Measurements from ENCODE around the gene CACNG7. TPM values are rescaled to one million over a fixed set of nuclear protein-coding genes. Genes with fewer than 3 reads are reported as not detected.
A peak's percentile ranks its signal among the peaks of the same experiment; 100 is the strongest.

CACNG7 gene
- total RNA-seq, 1 experiment from 2014 or later = not detected

- H3K9me2 ChIP-seq (ENCODE audit: insufficient read depth) = no peaks in the 10 kb centered on the region
- intact Hi-C loops (cut with micrococcal nuclease) = loop anchor here (5.0 kb wide), 1 partner anchor 115 kb away; no protein-coding TSS in a partner anchor
- peak overlapping the region; percentile 75 to 78 for H3K4me3 ChIP-seq (replicated peaks in 1 of 2; ENCODE audit: low read depth in 1 of 2, low read length in 2 of 2)
- peaks cover 18 to 47% of the 10 kb centered on the region in 2 experiments for H3K4me1 ChIP-seq (ENCODE audit: control insufficient read depth in 1 of 2, insufficient read depth in 2 of 2, low read length in 2 of 2)
- peak overlapping the region; percentile 99 for H3K4me2 ChIP-seq (ENCODE audit: low read length)
- no peaks in the 10 kb centered on the region for H4K20me1 ChIP-seq (ENCODE audit: insufficient read depth)
- no peaks in the 10 kb centered on the region for H3K9me3 ChIP-seq (ENCODE audit: control insufficient read depth in 1 of 2, insufficient read depth in 1 of 2, low read depth in 1 of 2, low read length in 2 of 2)
- H2AFZ ChIP-seq (ENCODE audit: low read depth, low read length, poor library complexity, severe bottlenecking) = no peak overlapping the region
- ChIA-PET POLR2A (interaction anchor here (0.8 to 3.1 kb wide), 16 partner anchors 8 to 1758 kb away, joined by 3 to 17 read pairs (median 5); partner anchors contain the start of genes CNOT3, MBOAT7 and ZNF784), CTCF (interaction anchor here (0.8 to 3.8 kb wide), 5 partner anchors 10 to 157 kb away, joined by 3 to 21 read pairs (median 6); no protein-coding TSS in a partner anchor), RAD21 (ENCODE audit: low non-redundant PET in 1 of 2, low total read pairs in 2 of 2, uncharacterized antibody in 2 of 2, unreplicated experiment in 2 of 2) (interaction anchor here in 1 of 2 experiments (0.6 kb wide), 1 partner anchor 164 kb away, joined by 3 read pairs; no protein-coding TSS in a partner anchor)
- H3K27ac ChIP-seq (ENCODE audit: low read depth, low read length) = peak overlapping the region; percentile 77
- BruUV-seq (replicated peaks) = TSS peak; percentile 24
- peaks cover 30% of the 10 kb centered on the region for H3K79me2 ChIP-seq (ENCODE audit: insufficient read depth, low read length)
- peak overlapping the region; percentile 95 for H3K9ac ChIP-seq (ENCODE audit: low read length)
- peaks cover 4 to 5% of the 10 kb centered on the region in 2 experiments; a peak in 2 of 4 replicates for H3K36me3 ChIP-seq (ENCODE audit: control insufficient read depth in 1 of 2, insufficient read depth in 2 of 2, low read length in 2 of 2)
- no peak for ATAC-seq
- no peaks in the 10 kb centered on the region for H3K27me3 ChIP-seq (ENCODE audit: insufficient read depth, low read length)
- no peak for DNase-seq (ENCODE audit: low read depth, low spot score)
- TF ChIP-seq ZNF274 (IDR thresholded peaks at IDR 0.05; ENCODE audit: low read depth, low read length) (no peak), EZH2phosphoT487 (IDR thresholded peaks at IDR 0.05; ENCODE audit: borderline replicate concordance) (no peak), POLR2AphosphoS5 (IDR thresholded peaks at IDR 0.05; ENCODE audit: low read depth, low read length) (no peak)
Measured at GRCh38 chr19:53866865-53867224, 42.2 kb upstream of the CACNG7 start.

- ChIA-PET POLR2A (interaction anchor here (0.6 to 3.1 kb wide), 24 partner anchors 8 to 1787 kb away, joined by 3 to 17 read pairs (median 4); partner anchors contain the start of genes CNOT3, MBOAT7, PRKCG and U2AF2), RAD21 (ENCODE audit: low non-redundant PET in 1 of 2, low total read pairs in 2 of 2, uncharacterized antibody in 2 of 2, unreplicated experiment in 2 of 2) (interaction anchor here (0.6 to 1.4 kb wide), 2 partner anchors 113 to 164 kb away, joined by 3 to 5 read pairs; no protein-coding TSS in a partner anchor), CTCF (interaction anchor here (0.9 to 3.8 kb wide), 7 partner anchors 9 to 163 kb away, joined by 3 to 21 read pairs (median 4); no protein-coding TSS in a partner anchor)
- TSS peak; percentile 85 for BruUV-seq (replicated peaks)
- intact Hi-C loops (cut with micrococcal nuclease) = loop anchor here (5.0 kb wide), 1 partner anchor 115 kb away; no protein-coding TSS in a partner anchor
- Histone ChIP-seq H3K27ac (ENCODE audit: low read depth, low read length) (peak within 1 kb of the TSS; percentile 80), H3K4me2 (ENCODE audit: low read length) (peak within 1 kb of the TSS; percentile 99), H3K9me2 (ENCODE audit: insufficient read depth) (no peaks in the 10 kb centered on the region), H3K9ac (ENCODE audit: low read length) (peak within 1 kb of the TSS; percentile 95), H3K4me1 (ENCODE audit: control insufficient read depth in 1 of 2, insufficient read depth in 2 of 2, low read length in 2 of 2) (peaks cover 18 to 47% of the 10 kb centered on the region in 2 experiments), H3K79me2 (ENCODE audit: insufficient read depth, low read length) (peaks cover 30% of the 10 kb centered on the region), H3K27me3 (ENCODE audit: insufficient read depth, low read length) (no peaks in the 10 kb centered on the region), H3K4me3 (replicated peaks in 1 of 2; ENCODE audit: low read depth in 1 of 2, low read length in 2 of 2) (peak within 1 kb of the TSS; percentile 75 to 78), H3K36me3 (ENCODE audit: control insufficient read depth in 1 of 2, insufficient read depth in 2 of 2, low read length in 2 of 2) (peaks cover 4 to 5% of the 10 kb centered on the region in 2 experiments; a peak in 2 of 4 replicates), H2AFZ (ENCODE audit: low read depth, low read length, poor library complexity, severe bottlenecking) (no peak within 1 kb of the TSS), H3K9me3 (ENCODE audit: control insufficient read depth in 1 of 2, insufficient read depth in 1 of 2, low read depth in 1 of 2, low read length in 2 of 2) (no peaks in the 10 kb centered on the region), H4K20me1 (ENCODE audit: insufficient read depth) (no peaks in the 10 kb centered on the region)
- DNase-seq (ENCODE audit: low read depth, low spot score) (peak; percentile 95), ATAC-seq (peak; percentile 59)
- TF ChIP-seq EZH2 (IDR thresholded peaks at IDR 0.05) = no peak
- no peak for TF ChIP-seq MAX (IDR thresholded peaks at IDR 0.05)
- peak; percentile 91 for TF ChIP-seq POLR2AphosphoS5 (IDR thresholded peaks at IDR 0.05; ENCODE audit: low read depth, low read length)
- TF ChIP-seq EGR1 (IDR thresholded peaks at IDR 0.05; ENCODE audit: low read depth) = peak; percentile 68; the same call in 1 of the 2 replicates
- TF ChIP-seq ELF1 (IDR thresholded peaks at IDR 0.05; ENCODE audit: borderline replicate concordance, low read depth) = no peak; the same call in 1 of the 2 replicates
- peak; percentile 76 for TF ChIP-seq SP1 (IDR thresholded peaks at IDR 0.05; ENCODE audit: low read depth)
- no peak for TF ChIP-seq YY1 (IDR thresholded peaks at IDR 0.05; ENCODE audit: extremely low read depth, insufficient replicate concordance, low read depth, low read length)
- TF ChIP-seq POLR2A (IDR thresholded peaks at IDR 0.05; ENCODE audit: borderline replicate concordance, extremely low read depth, insufficient read depth, insufficient read length) = peak; percentile 43
Measured at GRCh38 chr19:53867225-53868090, 41.6 kb upstream of the CACNG7 start, which contains the start of gene MYADM. Gene MYADM, plus strand, starts transcription at chr19:53867883. Its CDS starts 5,647 bp downstream, at chr19:53873530.

Measured in HCT116 (cell line).